GM12874 (cell line): ENCODE measurements around the gene RAET1G.

ENCODE experiments used
- CTCF ChIP-seq: IDR thresholded peaks from 2 replicates; pipeline ENCODE4 v1.5.1; 2011; ENCODE audit warnings: low read depth, mild to moderate bottlenecking, control low read depth, low read length, moderate library complexity; ENCODE audit not compliant: insufficient read depth

The RAET1G gene

GRCh38 chr6:149929422-149929821 is 6.5 kb upstream of the RAET1G start:
- TF ChIP-seq CTCF, result peak; percentile 63

GRCh38 chr6:149925974-149926777 is 3.3 kb upstream of the RAET1G start:
- TF ChIP-seq CTCF, result peak; percentile 80

GRCh38 chr6:149925253-149925973 is 2.5 kb upstream of the RAET1G start:
- TF ChIP-seq CTCF, result no peak

GRCh38 chr6:149924933-149925252 is 2.0 kb upstream of the RAET1G start:
- TF ChIP-seq CTCF, result no peak

- TF ChIP-seq CTCF, result no peak
These were observed 1.4 kb upstream of the RAET1G start for GRCh38 chr6:149924206-149924932.

GRCh38 chr6:149923327-149923986 is 536 bp upstream of the RAET1G start:
- TF ChIP-seq CTCF, result no peak

GRCh38 chr6:149921361-149921760 is 1.6 kb downstream of the RAET1G start:
- TF ChIP-seq CTCF, result no peak
